Measurements from ENCODE around the gene CACNA1B.

Gene CACNA1B

GRCh38 chr9:137967280-137967953, 89.8 kb downstream of the CACNA1B start:
- no peak for DNase-seq (ENCODE audit: low read depth)

DNA sequence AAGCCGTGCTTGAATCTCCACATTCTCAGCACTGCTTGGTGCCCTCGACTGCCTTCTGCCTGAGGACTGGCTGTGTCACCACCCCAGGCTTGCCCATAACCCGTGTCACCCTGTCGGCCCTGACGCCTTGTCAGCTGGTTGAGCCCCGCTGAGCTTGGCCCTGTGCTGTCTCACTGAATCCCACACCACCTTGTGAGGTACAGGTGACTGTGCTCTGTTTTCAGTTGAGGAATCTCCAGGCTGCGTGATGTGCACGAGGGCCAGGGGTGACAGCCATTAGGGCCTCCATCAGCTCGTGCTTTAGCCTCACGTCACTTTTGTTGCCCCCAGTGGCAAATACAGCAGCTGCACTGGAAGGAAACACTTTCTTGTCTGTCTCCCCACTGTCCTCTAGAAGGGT, 90.7 kb downstream of the CACNA1B start:
- no peak for DNase-seq (ENCODE audit: low read depth)

- no peak for DNase-seq (ENCODE audit: low read depth)
These were observed 91.4 kb downstream of the CACNA1B start for GRCh38 chr9:137969008-137969407.

GRCh38 chr9:137969685-137970084, 92.1 kb downstream of the CACNA1B start:
- DNase-seq (ENCODE audit: low read depth): no peak

DNA sequence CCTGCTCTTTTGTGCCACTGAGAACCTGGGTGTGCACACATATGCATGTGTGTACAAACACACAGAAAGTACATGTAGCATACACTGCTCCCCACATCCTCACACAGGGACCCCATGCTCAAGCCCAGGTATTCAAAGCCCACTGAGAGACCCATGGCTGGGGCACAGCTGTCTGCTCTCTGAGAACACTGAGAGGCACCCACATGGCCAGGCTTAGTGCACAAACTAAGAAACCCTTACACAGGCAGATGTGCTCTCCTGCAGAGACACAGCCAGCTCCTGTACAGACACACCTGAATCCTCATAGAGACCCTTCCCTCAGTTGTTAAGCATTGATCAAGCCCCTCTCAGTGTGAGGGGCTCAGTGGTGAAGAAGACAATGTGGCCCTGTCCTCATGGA, 92.5 kb downstream of the CACNA1B start:
- no peak for DNase-seq (ENCODE audit: low read depth)

DNA sequence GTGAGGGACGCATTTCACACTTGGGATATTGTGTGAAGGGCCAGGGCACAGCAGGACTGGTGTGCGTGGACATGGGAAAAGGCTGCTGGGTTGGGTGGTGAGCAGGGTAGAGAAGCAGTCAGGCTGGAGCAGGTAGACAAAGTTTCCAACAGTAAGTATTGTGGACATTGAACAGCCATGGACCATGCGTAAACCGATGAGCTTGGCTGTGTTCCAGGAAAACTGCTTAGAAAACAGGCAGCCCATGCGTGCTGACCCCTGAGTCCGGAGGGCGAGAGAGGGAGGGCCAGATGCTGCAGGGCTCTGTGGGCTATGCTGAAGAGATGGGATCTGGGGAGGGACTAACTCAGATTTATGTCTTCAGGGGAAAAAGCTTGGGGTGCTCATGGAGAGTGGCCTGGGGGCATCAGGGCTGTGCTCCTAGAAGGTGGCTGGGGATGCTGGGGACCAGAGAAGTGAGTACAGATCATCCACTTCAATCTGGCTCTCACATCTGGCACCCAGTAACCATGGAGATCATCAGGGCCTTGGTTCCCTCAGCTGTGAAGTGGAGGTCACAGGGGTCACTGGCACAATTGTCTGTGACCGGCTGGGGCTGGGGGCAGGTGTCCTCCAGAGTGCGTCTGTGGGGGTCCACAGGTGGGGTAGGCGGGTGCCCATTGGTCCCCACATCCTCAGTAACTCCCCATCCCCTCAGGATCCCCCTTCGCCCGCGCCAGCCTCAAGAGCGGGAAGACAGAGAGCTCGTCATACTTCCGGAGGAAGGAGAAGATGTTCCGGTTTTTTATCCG, 93.3 kb downstream of the CACNA1B start:
- DNase-seq (ENCODE audit: low read depth): no peak

GRCh38 chr9:137971477-137972138, 94.0 kb downstream of the CACNA1B start:
- no peak for DNase-seq (ENCODE audit: low read depth)

DNA sequence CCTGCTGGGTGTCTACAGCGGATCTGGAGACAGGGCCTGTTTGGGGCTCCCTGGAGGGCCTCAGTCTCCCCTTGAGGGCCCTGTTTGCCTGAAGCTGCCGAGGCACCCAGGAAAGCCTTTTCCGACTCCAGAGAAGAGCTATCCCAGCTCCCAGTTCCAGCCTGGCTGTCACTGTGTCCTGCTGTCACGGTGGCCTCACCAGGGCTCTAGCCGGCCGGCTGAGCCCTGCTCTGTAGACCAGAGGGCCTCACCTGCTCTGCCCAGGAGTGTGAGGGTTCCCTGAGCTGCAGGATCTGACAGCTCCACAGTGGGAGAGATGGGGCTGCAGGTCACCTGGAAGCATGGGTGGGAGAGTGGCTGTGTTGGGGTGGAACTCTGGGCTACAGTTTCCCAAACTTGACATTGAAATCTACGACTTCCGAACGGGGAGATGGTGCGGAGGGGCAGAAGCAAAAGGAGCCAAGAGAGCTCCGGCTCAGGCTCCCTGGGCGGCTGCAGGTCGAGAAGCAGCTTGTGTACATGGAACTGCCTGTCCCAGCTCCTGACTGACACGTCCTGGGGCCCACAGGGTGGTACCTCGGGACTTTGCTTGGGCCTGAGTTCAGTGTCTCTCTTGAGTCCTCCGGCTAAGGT, 94.9 kb downstream of the CACNA1B start:
- no peak for DNase-seq (ENCODE audit: low read depth)

GRCh38 chr9:137972988-137973470, 95.4 kb downstream of the CACNA1B start:
- no peak for DNase-seq (ENCODE audit: low read depth)

DNA sequence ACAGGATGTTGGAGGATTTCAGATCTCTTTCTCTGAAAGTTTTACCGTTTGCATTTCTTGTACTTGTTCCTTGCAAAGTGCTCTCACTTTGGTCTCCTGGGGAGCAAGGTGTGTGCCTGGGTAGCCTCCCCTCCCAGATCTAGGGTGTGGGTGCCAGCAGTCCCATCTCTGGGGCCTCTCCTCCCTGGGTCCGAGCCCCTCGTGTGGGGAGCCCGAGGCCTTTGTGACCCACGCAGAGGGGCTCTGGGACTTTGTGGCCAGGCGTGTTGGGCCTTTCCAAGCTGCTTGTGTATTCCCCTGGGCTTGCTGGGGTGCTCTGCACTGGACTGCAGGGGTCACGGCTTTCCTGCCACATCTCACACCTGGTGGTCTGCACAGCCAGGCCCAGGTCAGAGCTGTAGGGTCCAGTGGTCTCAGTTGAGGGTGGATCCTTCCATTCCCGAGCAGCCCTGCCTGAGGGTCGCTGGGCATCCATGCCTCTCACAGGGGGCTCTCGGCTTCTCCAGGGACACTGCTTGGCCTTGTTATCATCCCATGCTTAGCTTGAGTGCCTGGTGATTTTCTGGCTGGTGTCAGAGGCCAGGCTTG, 96.3 kb downstream of the CACNA1B start:
- DNase-seq (ENCODE audit: low read depth): no peak

GRCh38 chr9:137974746-137975526, 97.4 kb downstream of the CACNA1B start:
- no peak for DNase-seq (ENCODE audit: low read depth)

GRCh38 chr9:137975527-137975913, 97.9 kb downstream of the CACNA1B start:
- DNase-seq (ENCODE audit: low read depth): no peak

- DNase-seq (ENCODE audit: low read depth): no peak
These were observed 98.5 kb downstream of the CACNA1B start for GRCh38 chr9:137975936-137976565.

- DNase-seq (ENCODE audit: low read depth): no peak
These were observed 100.1 kb downstream of the CACNA1B start for GRCh38 chr9:137977571-137978261.

- DNase-seq (ENCODE audit: low read depth): no peak
These were observed 100.7 kb downstream of the CACNA1B start for GRCh38 chr9:137978262-137978714.

GRCh38 chr9:137982200-137982599, 104.6 kb downstream of the CACNA1B start:
- no peak for DNase-seq (ENCODE audit: low read depth)

DNA sequence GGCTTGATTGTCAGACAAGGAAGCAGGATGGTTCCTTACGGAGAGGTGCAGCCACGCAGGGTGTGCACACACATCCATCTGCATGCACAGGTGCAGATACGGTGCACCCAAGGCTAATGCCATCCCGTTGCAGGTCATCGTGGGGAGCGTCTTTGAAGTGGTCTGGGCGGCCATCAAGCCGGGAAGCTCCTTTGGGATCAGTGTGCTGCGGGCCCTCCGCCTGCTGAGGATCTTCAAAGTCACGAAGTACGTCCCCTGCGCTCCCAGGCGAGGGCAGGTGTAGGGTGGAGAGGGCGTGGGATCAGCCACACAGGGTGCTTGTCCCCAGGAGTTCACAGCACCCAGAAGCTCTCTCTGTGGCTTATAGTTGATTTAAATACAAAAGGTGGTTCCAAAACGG, 106.4 kb downstream of the CACNA1B start:
- no peak for DNase-seq (ENCODE audit: low read depth)

DNA sequence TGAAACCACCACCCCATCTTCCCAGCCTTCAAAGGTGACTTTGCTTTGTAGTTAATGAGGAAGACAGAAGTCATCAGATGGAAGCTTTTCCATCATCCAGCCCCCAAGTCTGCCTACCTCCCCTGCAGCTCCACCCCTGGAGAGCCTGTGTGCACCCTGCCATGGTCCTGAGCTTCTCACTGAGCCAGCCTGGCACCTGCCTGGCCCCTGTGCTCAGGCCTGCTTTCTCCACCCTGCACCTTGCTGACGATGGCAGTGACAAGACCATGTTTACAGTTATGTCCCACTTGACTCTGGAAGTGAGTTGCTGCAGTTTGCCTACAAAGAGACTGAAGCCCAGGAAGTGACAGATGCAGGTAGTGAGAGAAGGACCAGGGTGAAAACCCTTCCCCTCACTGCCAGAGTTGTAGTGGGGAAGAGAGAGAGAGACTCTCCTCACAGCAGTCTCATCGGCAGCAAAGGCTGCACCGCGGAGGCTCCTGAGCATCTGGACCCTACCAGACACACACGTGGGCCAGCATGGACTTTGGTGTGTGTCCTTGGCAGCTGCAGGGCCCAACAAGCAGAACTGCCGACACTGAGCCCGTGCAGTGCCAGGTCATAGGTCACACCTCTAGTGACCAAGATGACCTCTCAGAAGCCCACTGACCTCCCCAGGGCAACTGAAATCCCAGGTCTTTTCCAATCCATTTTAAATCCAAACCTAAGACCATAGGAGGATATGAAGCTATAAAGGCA, 107.1 kb downstream of the CACNA1B start:
- DNase-seq (ENCODE audit: low read depth): no peak

GRCh38 chr9:137985637-137986071, 108.1 kb downstream of the CACNA1B start:
- no peak for DNase-seq (ENCODE audit: low read depth)

All from stromal cell of bone marrow (primary cell).